GM23338 (cell line): Measurements from ENCODE around the gene EVI5.

Source experiments
- POLR2AphosphoS5 ChIP-seq: IDR thresholded peaks from 2 replicates; pipeline ENCODE4 v1.6.1; 2016; ENCODE audit warnings: antibody characterized with exemption, low read depth
- TF ChIP-seq, protein P1 (sequence below): IDR thresholded peaks from one replicate; pipeline ENCODE4 v1.6.1; 2018; ENCODE audit warnings: antibody characterized with exemption; ENCODE audit not compliant: unreplicated experiment
- TF ChIP-seq, protein P2 (sequence below), 2 experiments: fragments of 200-600 bp in 1 of 2; sonication (generic) in 1 of 2; conservative IDR thresholded peaks; 2 replicates each; pipeline versions ENCODE4 v1.5.1 to v1.6.1; 2016 to 2017; ENCODE audit warnings: antibody characterized with exemption in 2 of 2, low read depth in 2 of 2, mild to moderate bottlenecking in 2 of 2, moderate library complexity in 1 of 2

DNA sequence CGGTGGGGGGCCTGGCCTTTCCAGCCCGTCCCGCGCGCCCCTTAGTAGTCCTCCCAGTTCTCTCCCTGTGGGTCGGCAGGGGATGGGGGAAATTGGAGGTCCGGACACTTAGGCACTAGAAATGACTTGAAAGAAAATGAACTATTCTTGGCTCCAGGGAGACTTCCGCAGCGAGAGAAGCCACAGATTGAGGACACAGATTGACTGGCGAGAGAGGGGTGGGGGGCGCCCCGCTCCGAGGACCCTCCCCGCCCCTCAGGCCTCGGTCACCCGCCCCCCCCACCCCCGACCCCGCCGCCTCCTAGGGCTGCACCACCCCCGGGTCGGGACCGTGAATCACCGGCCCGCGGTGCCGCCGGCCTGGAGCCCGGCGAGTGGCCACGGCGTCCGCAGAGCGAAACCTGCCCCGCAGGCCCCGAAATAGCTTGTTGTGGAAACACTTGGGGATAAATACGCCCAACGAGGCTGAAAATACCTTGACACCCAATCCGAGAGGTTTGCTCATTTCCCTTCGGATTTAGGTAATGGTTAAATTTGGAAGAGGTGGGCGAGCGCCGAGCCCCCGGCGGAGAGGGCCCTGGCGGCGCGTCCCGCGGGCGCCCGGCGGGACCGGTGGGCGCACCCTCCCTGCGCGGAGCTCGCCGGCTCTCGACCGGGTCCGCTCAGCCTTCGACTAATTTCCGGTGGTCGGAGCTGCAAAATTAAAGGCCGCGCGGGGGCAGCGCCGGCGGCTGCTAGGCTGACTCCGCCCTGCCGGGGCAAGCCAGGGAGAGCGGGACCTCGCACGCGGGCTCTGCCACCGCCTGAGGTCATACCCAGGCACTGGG is 298.4 kb downstream of the EVI5 start, which contains the start of gene GFI1:
- TF ChIP-seq, protein P1, sequence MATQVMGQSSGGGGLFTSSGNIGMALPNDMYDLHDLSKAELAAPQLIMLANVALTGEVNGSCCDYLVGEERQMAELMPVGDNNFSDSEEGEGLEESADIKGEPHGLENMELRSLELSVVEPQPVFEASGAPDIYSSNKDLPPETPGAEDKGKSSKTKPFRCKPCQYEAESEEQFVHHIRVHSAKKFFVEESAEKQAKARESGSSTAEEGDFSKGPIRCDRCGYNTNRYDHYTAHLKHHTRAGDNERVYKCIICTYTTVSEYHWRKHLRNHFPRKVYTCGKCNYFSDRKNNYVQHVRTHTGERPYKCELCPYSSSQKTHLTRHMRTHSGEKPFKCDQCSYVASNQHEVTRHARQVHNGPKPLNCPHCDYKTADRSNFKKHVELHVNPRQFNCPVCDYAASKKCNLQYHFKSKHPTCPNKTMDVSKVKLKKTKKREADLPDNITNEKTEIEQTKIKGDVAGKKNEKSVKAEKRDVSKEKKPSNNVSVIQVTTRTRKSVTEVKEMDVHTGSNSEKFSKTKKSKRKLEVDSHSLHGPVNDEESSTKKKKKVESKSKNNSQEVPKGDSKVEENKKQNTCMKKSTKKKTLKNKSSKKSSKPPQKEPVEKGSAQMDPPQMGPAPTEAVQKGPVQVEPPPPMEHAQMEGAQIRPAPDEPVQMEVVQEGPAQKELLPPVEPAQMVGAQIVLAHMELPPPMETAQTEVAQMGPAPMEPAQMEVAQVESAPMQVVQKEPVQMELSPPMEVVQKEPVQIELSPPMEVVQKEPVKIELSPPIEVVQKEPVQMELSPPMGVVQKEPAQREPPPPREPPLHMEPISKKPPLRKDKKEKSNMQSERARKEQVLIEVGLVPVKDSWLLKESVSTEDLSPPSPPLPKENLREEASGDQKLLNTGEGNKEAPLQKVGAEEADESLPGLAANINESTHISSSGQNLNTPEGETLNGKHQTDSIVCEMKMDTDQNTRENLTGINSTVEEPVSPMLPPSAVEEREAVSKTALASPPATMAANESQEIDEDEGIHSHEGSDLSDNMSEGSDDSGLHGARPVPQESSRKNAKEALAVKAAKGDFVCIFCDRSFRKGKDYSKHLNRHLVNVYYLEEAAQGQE, result no peak
- no peak for TF ChIP-seq POLR2AphosphoS5
- TF ChIP-seq, protein P2, sequence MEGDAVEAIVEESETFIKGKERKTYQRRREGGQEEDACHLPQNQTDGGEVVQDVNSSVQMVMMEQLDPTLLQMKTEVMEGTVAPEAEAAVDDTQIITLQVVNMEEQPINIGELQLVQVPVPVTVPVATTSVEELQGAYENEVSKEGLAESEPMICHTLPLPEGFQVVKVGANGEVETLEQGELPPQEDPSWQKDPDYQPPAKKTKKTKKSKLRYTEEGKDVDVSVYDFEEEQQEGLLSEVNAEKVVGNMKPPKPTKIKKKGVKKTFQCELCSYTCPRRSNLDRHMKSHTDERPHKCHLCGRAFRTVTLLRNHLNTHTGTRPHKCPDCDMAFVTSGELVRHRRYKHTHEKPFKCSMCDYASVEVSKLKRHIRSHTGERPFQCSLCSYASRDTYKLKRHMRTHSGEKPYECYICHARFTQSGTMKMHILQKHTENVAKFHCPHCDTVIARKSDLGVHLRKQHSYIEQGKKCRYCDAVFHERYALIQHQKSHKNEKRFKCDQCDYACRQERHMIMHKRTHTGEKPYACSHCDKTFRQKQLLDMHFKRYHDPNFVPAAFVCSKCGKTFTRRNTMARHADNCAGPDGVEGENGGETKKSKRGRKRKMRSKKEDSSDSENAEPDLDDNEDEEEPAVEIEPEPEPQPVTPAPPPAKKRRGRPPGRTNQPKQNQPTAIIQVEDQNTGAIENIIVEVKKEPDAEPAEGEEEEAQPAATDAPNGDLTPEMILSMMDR (conservative IDR thresholded peaks at IDR 0.05; ENCODE audit: low read depth in 2 of 2), result peak in 1 of 2 experiments; percentile 19; a peak in 1 of 4 replicates
